Spleen (tissue), 11 donors: ENCODE measurements around the gene DTNBP1. TPM values are rescaled to one million over a fixed set of nuclear protein-coding genes. Genes with fewer than 3 reads are reported as not detected.
"Not testable (repeated sequence)": the region's sequence is repeated elsewhere in the genome, so short reads cannot be mapped to it uniquely, and the experiment has no call there.

Experiments
- DNase-seq: peaks from one replicate; pipeline ENCODE4 v3.0.0-alpha.2; 2020
- H3K27ac ChIP-seq, 8 donors: fragments of 200-600 bp; sonication (generic) in 7 of 8; 1 replicate in 4 of 8; 2 replicates in 4 of 8; pipeline versions ENCODE4 v1.5.0 to v1.8.0; 2016 to 2021; ENCODE audit warnings: inconsistent platforms in 4 of 8, mild to moderate bottlenecking in 4 of 8, moderate library complexity in 1 of 8
- H3K27me3 ChIP-seq, 7 donors: fragments of 200-600 bp; sonication (generic) in 6 of 7; replicated peaks in 1 of 7; 1 replicate in 4 of 7; 2 replicates in 3 of 7; pipeline versions ENCODE4 v1.5.0 to v1.8.0; 2016 to 2021; ENCODE audit warnings: inconsistent platforms in 3 of 7, mild to moderate bottlenecking in 1 of 7
- H3K36me3 ChIP-seq, 6 donors: fragments of 200-600 bp; sonication (generic) in 5 of 6; 1 replicate in 4 of 6; 2 replicates in 2 of 6; pipeline versions ENCODE4 v1.5.0 to v1.8.0; 2016 to 2021; ENCODE audit warnings: inconsistent platforms in 2 of 6
- H3K4me1 ChIP-seq, 6 donors: fragments of 200-600 bp; sonication (generic) in 5 of 6; 1 replicate in 3 of 6; 2 replicates in 3 of 6; pipeline versions ENCODE4 v1.5.0 to v1.8.0; 2016 to 2021; ENCODE audit warnings: inconsistent platforms in 3 of 6
- H3K4me3 ChIP-seq, 8 donors: fragments of 200-600 bp; sonication (generic) in 7 of 8; 1 replicate in 4 of 8; 2 replicates in 4 of 8; pipeline versions ENCODE4 v1.5.0 to v1.8.0; 2016 to 2021; ENCODE audit warnings: inconsistent platforms in 4 of 8, mild to moderate bottlenecking in 4 of 8, moderate library complexity in 2 of 8
- H3K9me3 ChIP-seq, 8 donors: fragments of 200-600 bp; sonication (generic) in 7 of 8; 1 replicate in 4 of 8; 2 replicates in 4 of 8; pipeline versions ENCODE4 v1.5.0 to v1.8.0; 2016 to 2021; ENCODE audit warnings: inconsistent platforms in 4 of 8
- CTCF ChIP-seq, 11 experiments: fragments of 200-600 bp in 7 of 11; fragments of 450-650 bp in 4 of 11; sonication (generic) in 4 of 11; IDR thresholded peaks in 8 of 11; conservative IDR thresholded peaks in 3 of 11; 1 replicate in 7 of 11; 2 replicates in 4 of 11; pipeline versions ENCODE4 v1.4.0 to v1.8.0; 2016 to 2021; ENCODE audit warnings: antibody characterized with exemption in 11 of 11, inconsistent platforms in 4 of 11, mild to moderate bottlenecking in 1 of 11
- POLR2A ChIP-seq, 3 donors: fragments of 450-650 bp; IDR thresholded peaks; one replicate each; pipeline ENCODE4 v1.5.1; 2017; ENCODE audit warnings: antibody characterized with exemption in 3 of 3, mild to moderate bottlenecking in 1 of 3
- POLR2AphosphoS5 ChIP-seq, 3 donors: sonication (generic); formaldehyde crosslinking; IDR thresholded peaks; one replicate each; pipeline ENCODE4 v1.5.1; 2017; ENCODE audit warnings: antibody characterized with exemption in 3 of 3
- WGBS, 5 donors: extraction: QIAGEN DNeasy Blood & Tissue Kit in 3 of 5; methylation state at CpG; one replicate each; pipeline versions ENCODE4 v1.1.5 to v1.1.7; 2013 to 2018; 5-methylcytosine and 5-hydroxymethylcytosine counted together
- intact Hi-C: fragments of 100-400 bp; cut with DNase I; formaldehyde crosslinking; loops from one replicate; pipeline ENCODE4 v1.15.0; 2023; ENCODE audit warnings: low total_unique reads
- polyA plus RNA-seq, 3 donors: library from polyadenylated mRNA; stranded (reverse); fragments of 200-250 nt; gene quantifications; one replicate each; pipeline ENCODE4 v1.2.1, GENCODE V29; 2013
- total RNA-seq, 7 donors: library from RNA; depleted of rRNA in 3 of 7; stranded (reverse); fragments of >200 nt in 3 of 7; fragmentation: NEBNext Ultra II Directional in 4 of 7; extraction: Animal tissue kit (Norgen Biotek cat#: 25700) in 4 of 7; gene quantifications; one replicate each; pipeline versions ENCODE4 v1.1.0 to v1.2.1, GENCODE V29; 2016 to 2021
- donor health status: healthy with polysubstance abuse.
- donor health status: DM: no; HTN: no; CAD: no; lungs with moderate emphysema.
- donor health status: DM: no; HTN: no; CAD: no.
- donor health status: Bipolar disorder and iron deficiency.
- donor health status: healthy.
- donor health status: DM: no; HTN: no; CAD: no.
- donor health status: DM: yes; HTN: yes; CAD: no.

DTNBP1 gene
- total and polyA plus RNA-seq, 10 donors: 14.2 to 42.2 (median 32.3) TPM

- peaks cover 0 to 33% (median 0%) of the 10 kb centered on the region in 7 donors for H3K27me3 ChIP-seq
- H3K27ac ChIP-seq: no peak overlapping the region
- no peaks in the 10 kb centered on the region for H3K36me3 ChIP-seq
- intact Hi-C loops: no loop called here
- no peaks in the 10 kb centered on the region for H3K9me3 ChIP-seq
- DNase-seq: no peak
- no peak overlapping the region for H3K4me3 ChIP-seq
- no peak for TF ChIP-seq POLR2AphosphoS5 (IDR thresholded peaks at IDR 0.05)
- no peak for TF ChIP-seq POLR2A (IDR thresholded peaks at IDR 0.05)
- no peak for TF ChIP-seq CTCF (IDR thresholded peaks at IDR 0.05 in 8 of 11, conservative IDR thresholded peaks at IDR 0.05 in 3 of 11)
- H3K4me1 ChIP-seq: peaks cover 5 to 20% (median 17%) of the 10 kb centered on the region in 6 donors
- 82 to 100% (median 100%) methylated on average over 1 of the region's 1 CpG for WGBS, 5 donors
Observed at GRCh38 chr6:15672291-15672690, 9.5 kb upstream of the DTNBP1 start.

- Histone ChIP-seq H3K36me3 (no peaks in the 10 kb centered on the region), H3K9me3 (no peaks in the 10 kb centered on the region), H3K4me3 (no peak overlapping the region), H3K27me3 (peaks cover 0 to 36% (median 6%) of the 10 kb centered on the region in 7 donors), H3K27ac (no peak overlapping the region), H3K4me1 (no peaks in the 10 kb centered on the region)
- no peak for DNase-seq
- intact Hi-C loops: no loop called here
- whole genome bisulfite sequencing, 5 donors: 71 to 86% (median 81%) methylated on average over 2 of the region's 2 CpGs
- TF ChIP-seq POLR2A (IDR thresholded peaks at IDR 0.05) (no peak), POLR2AphosphoS5 (IDR thresholded peaks at IDR 0.05) (no peak), CTCF (IDR thresholded peaks at IDR 0.05 in 8 of 11, conservative IDR thresholded peaks at IDR 0.05 in 3 of 11) (no peak)
Observed at GRCh38 chr6:15668918-15669317, 6.1 kb upstream of the DTNBP1 start.

- WGBS, 5 donors: 80 to 96% (median 87%) methylated on average over 3 to 4 of the region's 4 CpGs
- not testable (repeated sequence) for H3K9me3 ChIP-seq
Observed at GRCh38 chr6:15666896-15667295, 4.1 kb upstream of the DTNBP1 start.

GRCh38 chr6:15665237-15665636 lies 2.4 kb upstream of the DTNBP1 start:
- Histone ChIP-seq H3K4me1 (peaks cover 5 to 29% (median 19%) of the 10 kb centered on the region in 6 donors), H3K27me3 (peaks cover 0 to 12% (median 0%) of the 10 kb centered on the region in 7 donors), H3K9me3 (no peaks in the 10 kb centered on the region), H3K27ac (no peak overlapping the region), H3K4me3 (no peak overlapping the region), H3K36me3 (peaks cover 0 to 8% (median 0%) of the 10 kb centered on the region in 6 donors)
- TF ChIP-seq POLR2A (IDR thresholded peaks at IDR 0.05) (no peak), CTCF (IDR thresholded peaks at IDR 0.05 in 8 of 11, conservative IDR thresholded peaks at IDR 0.05 in 3 of 11) (no peak), POLR2AphosphoS5 (IDR thresholded peaks at IDR 0.05) (no peak)
- intact Hi-C loops: no loop called here
- DNase-seq: no peak

More at GRCh38 chr6:15666896-15667295, 4.1 kb upstream of the DTNBP1 start:
- H3K36me3 ChIP-seq, DNase-seq, H3K27ac ChIP-seq, H3K4me3 ChIP-seq, intact Hi-C loops: not testable (repeated sequence)
- Histone ChIP-seq H3K4me1 (peaks cover 0 to 12% (median 8%) of the 10 kb centered on the region in 6 donors), H3K27me3 (peaks cover 0 to 20% (median 2%) of the 10 kb centered on the region in 7 donors)
